ENCODE data around the gene SF1. TPM values are rescaled to one million over a fixed set of nuclear protein-coding genes. Genes with fewer than 3 reads are reported as not detected.
A peak's percentile ranks its signal among the peaks of the same experiment; 100 is the strongest.
"Not testable (repeated sequence)": the region's sequence is repeated elsewhere in the genome, so short reads cannot be mapped to it uniquely, and the experiment has no call there.

Gene SF1
- total RNA-seq, 1 donor from 2014 or later, result 500 TPM

DNA sequence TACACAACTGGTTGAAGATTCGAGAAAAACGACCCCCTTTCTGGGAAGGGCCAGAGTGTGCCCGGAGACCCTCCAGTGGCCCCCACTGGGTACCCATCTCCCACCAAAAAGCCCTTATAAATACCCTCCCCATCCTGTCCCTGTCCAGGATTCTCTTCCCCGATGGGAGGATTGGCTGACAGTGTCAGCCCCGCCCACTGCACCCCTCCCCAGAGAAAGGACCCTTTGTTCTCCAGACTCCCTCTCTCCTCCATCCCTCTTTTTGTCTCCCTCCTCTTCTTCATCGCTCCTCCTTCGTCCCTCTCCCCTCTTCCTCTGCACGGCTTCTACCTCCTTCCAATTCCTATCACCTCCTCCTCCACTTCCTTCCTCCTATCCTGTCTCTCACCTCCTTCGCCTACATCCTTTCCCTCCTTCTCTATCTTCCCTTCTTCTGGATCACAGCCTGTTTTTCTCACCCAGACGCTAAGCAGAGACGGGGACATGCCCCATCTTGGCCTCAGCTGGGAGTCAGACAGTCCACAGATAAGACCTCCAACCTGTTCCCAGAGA, 45.3 kb upstream of the SF1 start:
- H3K9me3 Mint-ChIP-seq (ENCODE audit: low read depth), result no peaks in the 10 kb centered on the region
- no peak overlapping the region for H3K4me3 Mint-ChIP-seq (ENCODE audit: low read depth)
- no peaks in the 10 kb centered on the region for H3K27me3 Mint-ChIP-seq
- DNase-seq (ENCODE audit: low spot score, unreplicated experiment), result no peak
- no peak for TF ChIP-seq CTCF (IDR thresholded peaks at IDR 0.05; ENCODE audit: unreplicated experiment)
- H3K27ac Mint-ChIP-seq, result no peak overlapping the region
- no peaks in the 10 kb centered on the region for H3K4me1 Mint-ChIP-seq (ENCODE audit: low read depth)
- peaks cover 16% of the 10 kb centered on the region for H3K36me3 Mint-ChIP-seq (ENCODE audit: insufficient read depth)

- no peaks in the 10 kb centered on the region for H3K36me3 Mint-ChIP-seq (ENCODE audit: insufficient read depth)
These were observed 39.1 kb upstream of the SF1 start for GRCh38 chr11:64817476-64817875.

DNA sequence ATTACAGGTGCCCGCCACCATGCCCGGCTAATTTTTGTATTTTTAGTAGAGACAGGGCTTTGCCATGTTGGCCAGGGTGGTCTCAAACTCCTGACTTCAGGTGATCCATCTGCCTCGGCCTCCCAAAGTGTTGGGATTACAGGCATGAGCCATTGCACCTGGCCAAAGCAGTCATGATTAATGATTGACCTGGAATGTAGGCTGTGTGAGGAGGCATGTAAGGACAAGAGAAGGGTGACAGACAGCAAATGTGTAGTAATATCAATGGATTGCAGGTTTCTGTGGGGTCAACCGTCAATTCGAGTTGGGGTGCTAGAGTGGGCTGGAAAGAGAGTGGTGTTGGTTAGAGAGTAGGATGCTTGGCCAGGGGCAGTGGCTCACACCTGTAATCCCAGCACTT, 37.1 kb upstream of the SF1 start:
- H3K27ac Mint-ChIP-seq, result peak overlapping the region; percentile 9
- H3K9me3 Mint-ChIP-seq (ENCODE audit: low read depth); H3K36me3 Mint-ChIP-seq (ENCODE audit: insufficient read depth); H3K4me3 Mint-ChIP-seq (ENCODE audit: low read depth); H3K27me3 Mint-ChIP-seq; DNase-seq (ENCODE audit: low spot score, unreplicated experiment); H3K4me1 Mint-ChIP-seq (ENCODE audit: low read depth): not testable (repeated sequence)

More at GRCh38 chr11:64817476-64817875, 39.1 kb upstream of the SF1 start:
- Mint-ChIP-seq H3K27ac (peak overlapping the region; percentile 45), H3K4me1 (ENCODE audit: low read depth) (peaks cover 2% of the 10 kb centered on the region), H3K27me3 (no peaks in the 10 kb centered on the region), H3K9me3 (ENCODE audit: low read depth) (no peaks in the 10 kb centered on the region), H3K4me3 (ENCODE audit: low read depth) (no peak overlapping the region)
- TF ChIP-seq CTCF (IDR thresholded peaks at IDR 0.05; ENCODE audit: unreplicated experiment), result no peak
- DNase-seq (ENCODE audit: low spot score, unreplicated experiment), result no peak

DNA sequence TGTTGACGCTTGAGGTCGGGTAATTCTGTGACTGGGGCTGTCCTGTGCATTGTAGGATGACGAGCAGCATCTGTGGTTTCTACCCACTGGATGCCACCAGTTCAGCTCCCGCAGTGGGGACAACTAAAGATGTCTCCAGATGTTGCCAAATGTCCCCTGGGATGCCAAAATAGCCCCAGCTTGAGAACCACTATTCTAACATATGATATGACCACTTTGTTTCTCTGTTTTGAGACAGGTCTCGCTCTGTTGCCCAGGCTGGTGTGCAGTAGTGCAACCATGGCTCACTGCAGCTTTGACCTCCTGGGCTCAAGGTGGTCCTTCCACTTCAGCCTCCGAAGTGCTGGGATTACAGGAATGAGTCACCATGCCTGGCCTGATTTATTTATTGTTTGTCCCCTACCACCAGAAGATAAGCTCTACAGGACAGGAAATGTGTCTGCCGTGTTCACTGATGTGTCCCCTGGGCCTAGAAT, 36.4 kb upstream of the SF1 start:
- DNase-seq (ENCODE audit: low spot score, unreplicated experiment), result no peak
- Mint-ChIP-seq H3K4me1 (ENCODE audit: low read depth) (peaks cover 4% of the 10 kb centered on the region), H3K27me3 (no peaks in the 10 kb centered on the region), H3K9me3 (ENCODE audit: low read depth) (no peaks in the 10 kb centered on the region), H3K36me3 (ENCODE audit: insufficient read depth) (no peaks in the 10 kb centered on the region), H3K4me3 (ENCODE audit: low read depth) (no peak overlapping the region), H3K27ac (no peak overlapping the region)
- no peak for TF ChIP-seq CTCF (IDR thresholded peaks at IDR 0.05; ENCODE audit: unreplicated experiment)

- no peak for TF ChIP-seq CTCF (IDR thresholded peaks at IDR 0.05; ENCODE audit: unreplicated experiment)
- no peaks in the 10 kb centered on the region for H3K27me3 Mint-ChIP-seq
- DNase-seq (ENCODE audit: low spot score, unreplicated experiment), result no peak
- no peak overlapping the region for H3K4me3 Mint-ChIP-seq (ENCODE audit: low read depth)
- no peak overlapping the region for H3K27ac Mint-ChIP-seq
- no peaks in the 10 kb centered on the region for H3K9me3 Mint-ChIP-seq (ENCODE audit: low read depth)
- H3K4me1 Mint-ChIP-seq (ENCODE audit: low read depth), result peaks cover 10% of the 10 kb centered on the region
- H3K36me3 Mint-ChIP-seq (ENCODE audit: insufficient read depth), result no peaks in the 10 kb centered on the region
These were observed 35.5 kb upstream of the SF1 start for GRCh38 chr11:64813826-64814225.

- Mint-ChIP-seq H3K27me3 (no peaks in the 10 kb centered on the region), H3K36me3 (ENCODE audit: insufficient read depth) (peaks cover 3% of the 10 kb centered on the region), H3K27ac (peak overlapping the region; percentile 96), H3K4me1 (ENCODE audit: low read depth) (peaks cover 10% of the 10 kb centered on the region), H3K9me3 (ENCODE audit: low read depth) (no peaks in the 10 kb centered on the region), H3K4me3 (ENCODE audit: low read depth) (peak overlapping the region; percentile 96)
- no peak for TF ChIP-seq CTCF (IDR thresholded peaks at IDR 0.05; ENCODE audit: unreplicated experiment)
- DNase-seq (ENCODE audit: low spot score, unreplicated experiment), result no peak
These were observed 32.5 kb upstream of the SF1 start for GRCh38 chr11:64810891-64811272.

All from progenitor cell of endocrine pancreas (in vitro differentiated cells).